ENCODE measurements around the gene EHD4. TPM values are rescaled to one million over a fixed set of nuclear protein-coding genes. Genes with fewer than 3 reads are reported as not detected.
A peak's percentile ranks its signal among the peaks of the same experiment; 100 is the strongest.

The EHD4 gene
- total RNA-seq, 3 donors from 2014 or later, result 26.4 to 39.0 (median 35.0) TPM

DNA sequence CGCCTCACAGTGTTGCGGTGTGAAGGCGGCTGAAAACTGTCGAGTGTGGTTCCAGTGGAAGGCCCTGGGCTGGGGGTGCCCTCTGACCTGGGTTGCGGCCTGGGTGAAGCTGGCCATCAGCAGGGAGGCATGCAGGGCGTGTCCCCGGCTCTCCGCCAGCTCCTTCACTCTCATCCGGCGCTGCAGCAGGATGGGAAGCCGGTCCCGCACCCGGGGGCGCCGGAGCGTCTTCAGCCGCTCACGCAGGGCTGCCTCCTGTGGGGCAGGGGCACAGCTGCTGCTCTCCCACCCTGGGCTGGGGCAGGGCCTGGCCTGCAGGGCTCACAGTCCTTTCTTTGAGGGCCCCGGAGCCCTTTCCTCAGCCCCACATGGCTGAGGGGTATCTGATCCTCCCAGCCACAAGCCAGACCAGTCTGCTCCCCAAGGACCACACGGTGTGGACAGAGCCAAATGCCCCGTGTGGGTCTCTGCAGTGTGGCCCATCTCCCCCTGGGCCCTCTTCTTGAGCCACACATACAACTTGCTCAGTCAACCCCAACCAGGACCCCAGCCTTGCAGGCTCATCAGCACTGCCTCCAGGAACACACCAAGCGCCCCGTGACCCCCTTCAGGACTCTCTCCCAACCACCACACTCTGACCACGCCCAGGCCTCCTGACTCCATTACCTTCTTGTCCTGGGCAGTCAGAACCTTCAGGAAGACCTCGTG is 105.3 kb downstream of the EHD4 start:
- H3K4me3 ChIP-seq, result no peak overlapping the region
- intact Hi-C loops (cut with DNase I, micrococcal nuclease), result no loop called here
- no peak for ATAC-seq
- H3K9me3 ChIP-seq, result no peaks in the 10 kb centered on the region
- H3K4me1 ChIP-seq (ENCODE audit: low read depth), result no peaks in the 10 kb centered on the region
- no peaks in the 10 kb centered on the region for H3K36me3 ChIP-seq (ENCODE audit: low read depth)
- no peak for TF ChIP-seq CTCF (IDR thresholded peaks at IDR 0.05)
- DNase-seq, result no peak

DNA sequence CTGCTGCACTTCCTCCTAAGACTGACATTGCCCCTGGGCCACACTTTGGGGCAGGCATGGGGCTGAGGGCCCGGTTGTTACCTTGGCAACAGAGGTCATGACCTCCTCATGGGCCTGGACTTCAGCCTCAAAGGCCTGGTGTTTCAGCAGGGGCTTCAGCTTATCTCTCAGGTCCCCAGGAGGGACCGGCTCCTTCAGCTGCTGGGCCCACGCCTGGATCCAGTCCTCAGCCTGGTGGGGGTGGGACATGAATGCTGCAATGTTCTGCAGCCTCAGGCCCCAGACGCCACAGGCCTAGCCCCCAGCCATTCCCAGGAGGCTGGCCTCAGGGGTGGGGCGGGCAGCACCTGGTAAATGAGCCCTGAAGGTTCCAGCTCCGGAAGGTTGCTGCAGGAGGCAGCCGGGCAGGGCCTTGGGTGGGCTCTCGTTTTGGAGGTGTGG is 106.1 kb downstream of the EHD4 start:
- TF ChIP-seq CTCF (IDR thresholded peaks at IDR 0.05), result no peak
- Histone ChIP-seq H3K4me3 (no peak overlapping the region), H3K36me3 (ENCODE audit: low read depth) (no peaks in the 10 kb centered on the region), H3K9me3 (no peaks in the 10 kb centered on the region), H3K4me1 (ENCODE audit: low read depth) (no peaks in the 10 kb centered on the region)
- DNase-seq (no peak), ATAC-seq (no peak)
- intact Hi-C loops (cut with DNase I, micrococcal nuclease), result no loop called here

DNA sequence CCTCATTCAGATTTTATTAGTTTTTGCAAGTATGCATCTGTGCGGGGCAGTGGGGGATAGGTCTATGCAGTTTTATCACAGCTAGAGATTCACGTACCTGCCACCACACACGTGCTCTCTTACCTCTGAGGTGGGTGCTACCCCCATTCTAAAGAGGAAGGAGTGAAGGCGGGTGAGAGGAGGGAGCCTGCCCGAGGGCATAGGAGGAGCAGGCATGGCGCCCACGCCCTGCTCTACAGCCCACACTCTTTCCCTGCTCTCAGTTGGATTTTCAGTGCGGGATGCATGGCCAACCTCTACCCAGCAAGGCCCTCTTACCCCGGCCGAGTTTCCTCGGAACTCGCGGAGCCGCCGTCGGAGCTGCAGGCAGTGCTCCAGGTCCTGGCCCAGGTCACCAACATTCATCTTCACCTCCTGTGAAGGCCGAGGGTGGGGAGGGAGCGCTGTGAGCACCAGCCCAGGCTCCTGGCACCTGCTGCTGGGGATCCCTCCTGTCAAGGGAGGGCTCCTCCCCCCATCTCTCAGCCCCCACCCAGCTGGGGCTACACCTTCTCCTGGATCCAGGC is 106.8 kb downstream of the EHD4 start:
- Histone ChIP-seq H3K36me3 (ENCODE audit: low read depth) (no peaks in the 10 kb centered on the region), H3K9me3 (no peaks in the 10 kb centered on the region), H3K4me3 (no peak overlapping the region), H3K4me1 (ENCODE audit: low read depth) (no peaks in the 10 kb centered on the region)
- intact Hi-C loops (cut with DNase I, micrococcal nuclease), result no loop called here
- TF ChIP-seq CTCF (IDR thresholded peaks at IDR 0.05), result no peak
- ATAC-seq (no peak), DNase-seq (no peak)

GRCh38 chr15:41862515-41863116 is 109.7 kb downstream of the EHD4 start:
- Histone ChIP-seq H3K9me3 (no peaks in the 10 kb centered on the region), H3K4me3 (no peak overlapping the region), H3K4me1 (ENCODE audit: low read depth) (no peaks in the 10 kb centered on the region), H3K36me3 (ENCODE audit: low read depth) (no peaks in the 10 kb centered on the region)
- no peak for TF ChIP-seq CTCF (IDR thresholded peaks at IDR 0.05)
- intact Hi-C loops (cut with DNase I, micrococcal nuclease), result no loop called here
- DNase-seq, result peak; percentile 81 to 85 (median 82)
- ATAC-seq, result peak; percentile 88

GRCh38 chr15:41861736-41862356 is 110.5 kb downstream of the EHD4 start:
- Histone ChIP-seq H3K9me3 (no peaks in the 10 kb centered on the region), H3K36me3 (ENCODE audit: low read depth) (no peaks in the 10 kb centered on the region), H3K4me3 (no peak overlapping the region), H3K4me1 (ENCODE audit: low read depth) (no peaks in the 10 kb centered on the region)
- no peak for TF ChIP-seq CTCF (IDR thresholded peaks at IDR 0.05)
- DNase-seq (no peak), ATAC-seq (no peak)
- intact Hi-C loops (cut with DNase I, micrococcal nuclease), result no loop called here
